Vagina (tissue), 2 donors: Measurements from ENCODE around the gene CBX6. TPM values are rescaled to one million over a fixed set of nuclear protein-coding genes. Genes with fewer than 3 reads are reported as not detected.

ENCODE experiments used
- DNase-seq, 2 donors: peaks; one replicate each; pipeline ENCODE4 v3.0.0-alpha.2; 2017; ENCODE audit errors: extremely low spot score in 2 of 2
- H3K27ac ChIP-seq: fragments of 200-600 bp; sonication (generic); one replicate; pipeline ENCODE4 v1.5.1; 2019
- H3K27me3 ChIP-seq: fragments of 200-600 bp; sonication (generic); one replicate; pipeline ENCODE4 v1.5.1; 2019
- H3K36me3 ChIP-seq, 2 donors: fragments of 200-600 bp; sonication (generic); one replicate each; pipeline ENCODE4 v1.5.1; 2017 to 2019
- H3K4me1 ChIP-seq: fragments of 200-600 bp; sonication (generic); one replicate; pipeline ENCODE4 v1.5.1; 2019
- H3K4me3 ChIP-seq, 2 donors: fragments of 200-600 bp; sonication (generic); 1 replicate in 1 of 2; 2 replicates in 1 of 2; pipeline ENCODE4 v1.5.1; 2016 to 2019
- H3K9me3 ChIP-seq: fragments of 200-600 bp; sonication (generic); one replicate; pipeline ENCODE4 v1.5.1; 2019
- CTCF ChIP-seq, 3 experiments: fragments of 450-650 bp in 2 of 3; fragments of 200-600 bp in 1 of 3; sonication (generic) in 1 of 3; IDR thresholded peaks; one replicate each; pipeline ENCODE4 v1.5.1; 2017 to 2019; ENCODE audit warnings: antibody characterized with exemption in 3 of 3, mild to moderate bottlenecking in 2 of 3, moderate library complexity in 2 of 3
- POLR2A ChIP-seq, 2 donors: fragments of 450-650 bp; IDR thresholded peaks; one replicate each; pipeline ENCODE4 v1.6.1; 2017; ENCODE audit warnings: antibody characterized with exemption in 2 of 2, mild to moderate bottlenecking in 2 of 2, moderate library complexity in 2 of 2
- POLR2AphosphoS5 ChIP-seq, 2 donors: sonication (generic); formaldehyde crosslinking; IDR thresholded peaks; one replicate each; pipeline ENCODE4 v1.9.0; 2017; ENCODE audit warnings: antibody characterized with exemption in 2 of 2, mild to moderate bottlenecking in 2 of 2, low read depth in 1 of 2; ENCODE audit not compliant: insufficient read depth in 1 of 2
- intact Hi-C: fragments of 100-400 bp; cut with DNase I; formaldehyde crosslinking; loops from one replicate; pipeline ENCODE4 v1.15.1; 2023
- total RNA-seq: library from RNA; depleted of rRNA; stranded (reverse); fragments of >200 nt; gene quantifications from one replicate; pipeline ENCODE4 v1.2.3, GENCODE V29; 2016

CBX6 gene
- total RNA-seq, 1 donor from 2014 or later, result 31.7 TPM

- peaks cover 38% of the 10 kb centered on the region for H3K4me1 ChIP-seq
- no peak for TF ChIP-seq POLR2A (IDR thresholded peaks at IDR 0.05)
- TF ChIP-seq CTCF (IDR thresholded peaks at IDR 0.05), result no peak
- TF ChIP-seq POLR2AphosphoS5 (IDR thresholded peaks at IDR 0.05; ENCODE audit: insufficient read depth in 1 of 2, low read depth in 1 of 2), result peak in 1 of 2 donors; percentile 11
- H3K9me3 ChIP-seq, result no peaks in the 10 kb centered on the region
- peak overlapping the region; percentile 79 to 80 for H3K4me3 ChIP-seq
- H3K27ac ChIP-seq, result peak overlapping the region; percentile 97
- H3K36me3 ChIP-seq, result no peaks in the 10 kb centered on the region
- peak in 1 of 2 donors; percentile 89 for DNase-seq
- H3K27me3 ChIP-seq, result no peaks in the 10 kb centered on the region
- intact Hi-C loops, result no loop called here
These were observed 1.7 kb upstream of the CBX6 start for GRCh38 chr22:38873469-38874411.

- Histone ChIP-seq H3K4me1 (peaks cover 47% of the 10 kb centered on the region), H3K27ac (peak overlapping the region; percentile 97), H3K4me3 (peak overlapping the region; percentile 79 to 80), H3K27me3 (no peaks in the 10 kb centered on the region), H3K36me3 (peaks cover 0 to 5% of the 10 kb centered on the region in 2 donors), H3K9me3 (no peaks in the 10 kb centered on the region)
- TF ChIP-seq POLR2A (IDR thresholded peaks at IDR 0.05) (peak in 1 of 2 donors; percentile 9), CTCF (IDR thresholded peaks at IDR 0.05) (no peak), POLR2AphosphoS5 (IDR thresholded peaks at IDR 0.05; ENCODE audit: insufficient read depth in 1 of 2, low read depth in 1 of 2) (peak in 1 of 2 donors; percentile 70)
- intact Hi-C loops, result no loop called here
- DNase-seq, result peak in 1 of 2 donors; percentile 86
These were observed 824 bp upstream of the CBX6 start for GRCh38 chr22:38872831-38873248.

- DNase-seq, result peak; percentile 77 to 87
- peaks cover 0 to 13% of the 10 kb centered on the region in 2 donors for H3K36me3 ChIP-seq
- peak overlapping the region; percentile 79 to 80 for H3K4me3 ChIP-seq
- intact Hi-C loops, result no loop called here
- TF ChIP-seq POLR2A (IDR thresholded peaks at IDR 0.05) (peak in 1 of 2 donors; percentile 70), POLR2AphosphoS5 (IDR thresholded peaks at IDR 0.05; ENCODE audit: insufficient read depth in 1 of 2, low read depth in 1 of 2) (no peak), CTCF (IDR thresholded peaks at IDR 0.05) (no peak)
- H3K27me3 ChIP-seq, result no peaks in the 10 kb centered on the region
- H3K9me3 ChIP-seq, result no peaks in the 10 kb centered on the region
- H3K4me1 ChIP-seq, result peaks cover 52% of the 10 kb centered on the region
- H3K27ac ChIP-seq, result peak overlapping the region; percentile 97
These were observed 450 bp downstream of the CBX6 start for GRCh38 chr22:38871360-38872171.

GRCh38 chr22:38870791-38871359 is 1.1 kb downstream of the CBX6 start:
- peak overlapping the region; percentile 79 to 80 for H3K4me3 ChIP-seq
- H3K4me1 ChIP-seq, result peaks cover 57% of the 10 kb centered on the region
- intact Hi-C loops, result no loop called here
- DNase-seq, result peak; percentile 55 to 83
- no peaks in the 10 kb centered on the region for H3K9me3 ChIP-seq
- H3K27me3 ChIP-seq, result no peaks in the 10 kb centered on the region
- peak overlapping the region; percentile 97 for H3K27ac ChIP-seq
- peaks cover 0 to 20% of the 10 kb centered on the region in 2 donors for H3K36me3 ChIP-seq
- TF ChIP-seq CTCF (IDR thresholded peaks at IDR 0.05) (no peak), POLR2A (IDR thresholded peaks at IDR 0.05) (no peak), POLR2AphosphoS5 (IDR thresholded peaks at IDR 0.05; ENCODE audit: insufficient read depth in 1 of 2, low read depth in 1 of 2) (no peak)
